ENCODE data around the gene GALNT2.

Gene GALNT2

GRCh38 chr1:230219174-230220067 is 152.4 kb downstream of the GALNT2 start:
- no peak for DNase-seq

GRCh38 chr1:230220478-230220877 is 153.4 kb downstream of the GALNT2 start:
- DNase-seq = no peak

GRCh38 chr1:230220907-230221306 is 153.9 kb downstream of the GALNT2 start:
- DNase-seq = no peak

- no peak for DNase-seq
Measured at GRCh38 chr1:230222678-230223077, 155.6 kb downstream of the GALNT2 start.

- no peak for DNase-seq
Measured at GRCh38 chr1:230224101-230224960, 157.3 kb downstream of the GALNT2 start.

GRCh38 chr1:230226007-230226800 is 159.2 kb downstream of the GALNT2 start:
- DNase-seq = no peak

GRCh38 chr1:230226814-230227213 is 159.8 kb downstream of the GALNT2 start:
- no peak for DNase-seq

- no peak for DNase-seq
Measured at GRCh38 chr1:230228236-230228897, 161.3 kb downstream of the GALNT2 start.

- DNase-seq = no peak
Measured at GRCh38 chr1:230230273-230230672, 163.2 kb downstream of the GALNT2 start.

- DNase-seq = no peak
Measured at GRCh38 chr1:230230948-230231773, 164.1 kb downstream of the GALNT2 start.

- no peak for DNase-seq
Measured at GRCh38 chr1:230231774-230232145, 164.7 kb downstream of the GALNT2 start.

- no peak for DNase-seq
Measured at GRCh38 chr1:230232371-230232771, 165.3 kb downstream of the GALNT2 start.

- no peak for DNase-seq
Measured at GRCh38 chr1:230233786-230234185, 166.7 kb downstream of the GALNT2 start.

- no peak for DNase-seq
Measured at GRCh38 chr1:230235876-230236275, 168.8 kb downstream of the GALNT2 start.

- no peak for DNase-seq
Measured at GRCh38 chr1:230236301-230237008, 169.4 kb downstream of the GALNT2 start.

GRCh38 chr1:230237009-230237370 is 170.0 kb downstream of the GALNT2 start:
- DNase-seq = no peak

- no peak for DNase-seq
Measured at GRCh38 chr1:230237805-230238204, 170.8 kb downstream of the GALNT2 start.

- DNase-seq = no peak
Measured at GRCh38 chr1:230240446-230241086, 173.5 kb downstream of the GALNT2 start.

GRCh38 chr1:230242326-230242725 is 175.3 kb downstream of the GALNT2 start:
- no peak for DNase-seq

GRCh38 chr1:230243146-230243545 is 176.1 kb downstream of the GALNT2 start:
- DNase-seq = no peak
